ENCODE data around the gene SPINK1. TPM values are rescaled to one million over a fixed set of nuclear protein-coding genes. Genes with fewer than 3 reads are reported as not detected.
"Not testable (repeated sequence)": the region's sequence is repeated elsewhere in the genome, so short reads cannot be mapped to it uniquely, and the experiment has no call there.

The SPINK1 gene
- total RNA-seq, 1 donor from 2014 or later = not detected

GRCh38 chr5:147809830-147810666, 21.4 kb downstream of the SPINK1 start:
- intact Hi-C loops (cut with DNase I) = no loop called here
- no peaks in the 10 kb centered on the region for H3K9me3 ChIP-seq
- no peak for DNase-seq (ENCODE audit: low spot score in 2 of 2)
- H3K4me1 ChIP-seq = no peaks in the 10 kb centered on the region
- H3K27me3 ChIP-seq = no peaks in the 10 kb centered on the region
- H3K4me3 ChIP-seq = no peak overlapping the region
- TF ChIP-seq, protein P1, sequence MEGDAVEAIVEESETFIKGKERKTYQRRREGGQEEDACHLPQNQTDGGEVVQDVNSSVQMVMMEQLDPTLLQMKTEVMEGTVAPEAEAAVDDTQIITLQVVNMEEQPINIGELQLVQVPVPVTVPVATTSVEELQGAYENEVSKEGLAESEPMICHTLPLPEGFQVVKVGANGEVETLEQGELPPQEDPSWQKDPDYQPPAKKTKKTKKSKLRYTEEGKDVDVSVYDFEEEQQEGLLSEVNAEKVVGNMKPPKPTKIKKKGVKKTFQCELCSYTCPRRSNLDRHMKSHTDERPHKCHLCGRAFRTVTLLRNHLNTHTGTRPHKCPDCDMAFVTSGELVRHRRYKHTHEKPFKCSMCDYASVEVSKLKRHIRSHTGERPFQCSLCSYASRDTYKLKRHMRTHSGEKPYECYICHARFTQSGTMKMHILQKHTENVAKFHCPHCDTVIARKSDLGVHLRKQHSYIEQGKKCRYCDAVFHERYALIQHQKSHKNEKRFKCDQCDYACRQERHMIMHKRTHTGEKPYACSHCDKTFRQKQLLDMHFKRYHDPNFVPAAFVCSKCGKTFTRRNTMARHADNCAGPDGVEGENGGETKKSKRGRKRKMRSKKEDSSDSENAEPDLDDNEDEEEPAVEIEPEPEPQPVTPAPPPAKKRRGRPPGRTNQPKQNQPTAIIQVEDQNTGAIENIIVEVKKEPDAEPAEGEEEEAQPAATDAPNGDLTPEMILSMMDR (IDR thresholded peaks at IDR 0.05) = no peak
- H3K27ac ChIP-seq = no peak overlapping the region
- H3K36me3 ChIP-seq = no peaks in the 10 kb centered on the region

GRCh38 chr5:147805030-147805454, 26.4 kb downstream of the SPINK1 start:
- Histone ChIP-seq H3K4me3 (no peak overlapping the region), H3K4me1 (no peaks in the 10 kb centered on the region), H3K27ac (no peak overlapping the region), H3K27me3 (no peaks in the 10 kb centered on the region), H3K36me3 (no peaks in the 10 kb centered on the region), H3K9me3 (no peaks in the 10 kb centered on the region)
- TF ChIP-seq, protein P1 (IDR thresholded peaks at IDR 0.05) = no peak
- DNase-seq (ENCODE audit: low spot score in 2 of 2) = no peak
- intact Hi-C loops (cut with DNase I) = no loop called here

GRCh38 chr5:147804334-147804733, 27.1 kb downstream of the SPINK1 start:
- intact Hi-C loops (cut with DNase I) = no loop called here
- Histone ChIP-seq H3K4me3 (no peak overlapping the region), H3K27ac (no peak overlapping the region), H3K4me1 (no peaks in the 10 kb centered on the region), H3K36me3 (no peaks in the 10 kb centered on the region), H3K9me3 (no peaks in the 10 kb centered on the region), H3K27me3 (no peaks in the 10 kb centered on the region)
- TF ChIP-seq, protein P1 (IDR thresholded peaks at IDR 0.05) = no peak
- DNase-seq (ENCODE audit: low spot score in 2 of 2) = no peak

DNA sequence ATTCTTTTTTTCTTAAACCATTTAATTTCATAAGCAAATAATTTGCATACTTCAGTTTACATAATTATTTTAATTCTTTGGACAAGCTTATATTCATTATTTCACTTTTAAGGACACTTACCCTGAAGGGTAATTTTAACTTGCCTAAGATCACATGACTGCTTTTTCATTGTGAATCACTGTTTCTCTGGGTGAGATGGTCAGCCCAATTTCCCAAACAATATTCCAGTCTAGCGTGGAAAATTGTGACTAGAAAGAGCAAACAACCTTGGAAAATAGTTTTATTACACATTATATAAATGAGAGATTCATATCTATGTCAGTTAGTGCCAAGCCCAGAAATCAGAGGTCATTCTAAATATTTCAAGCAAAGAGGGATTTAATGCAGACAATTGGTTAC, 27.5 kb downstream of the SPINK1 start:
- intact Hi-C loops (cut with DNase I) = no loop called here

GRCh38 chr5:147803161-147803560, 28.3 kb downstream of the SPINK1 start:
- H3K27ac ChIP-seq; DNase-seq (ENCODE audit: low spot score in 2 of 2); H3K36me3 ChIP-seq; H3K9me3 ChIP-seq; H3K4me3 ChIP-seq; H3K27me3 ChIP-seq; H3K4me1 ChIP-seq; intact Hi-C loops (cut with DNase I): not testable (repeated sequence)

More for the DNA sequence above, 27.5 kb downstream of the SPINK1 start:
- Histone ChIP-seq H3K27ac (no peak overlapping the region), H3K4me3 (no peak overlapping the region), H3K4me1 (no peaks in the 10 kb centered on the region), H3K9me3 (no peaks in the 10 kb centered on the region), H3K36me3 (no peaks in the 10 kb centered on the region), H3K27me3 (no peaks in the 10 kb centered on the region)
- DNase-seq (ENCODE audit: low spot score in 2 of 2) = no peak
- TF ChIP-seq, protein P1 (IDR thresholded peaks at IDR 0.05) = no peak

- no peaks in the 10 kb centered on the region for H3K9me3 ChIP-seq
- DNase-seq (ENCODE audit: low spot score in 2 of 2) = no peak
- no peaks in the 10 kb centered on the region for H3K4me1 ChIP-seq
- no peak overlapping the region for H3K27ac ChIP-seq
- H3K36me3 ChIP-seq = no peaks in the 10 kb centered on the region
- TF ChIP-seq, protein P1 (IDR thresholded peaks at IDR 0.05) = no peak
- intact Hi-C loops (cut with DNase I) = no loop called here
- no peak overlapping the region for H3K4me3 ChIP-seq
- no peaks in the 10 kb centered on the region for H3K27me3 ChIP-seq
Measured at GRCh38 chr5:147801461-147801860, 30.0 kb downstream of the SPINK1 start.
